GM12864 (cell line): ENCODE measurements around the gene LEMD1.
A peak's percentile ranks its signal among the peaks of the same experiment; 100 is the strongest.

Experiments
- DNase-seq: peaks from one replicate; pipeline ENCODE4 v3.0.0-alpha.2; 2011; ENCODE audit warnings: low read depth
- H3K4me3 ChIP-seq: 2 replicates; pipeline ENCODE4 v1.5.1; 2011; ENCODE audit warnings: mild to moderate bottlenecking, low read depth, low read length, control low read depth
- TF ChIP-seq, protein P1 (sequence below): IDR thresholded peaks from 2 replicates; pipeline ENCODE4 v1.5.1; 2011; ENCODE audit warnings: low read depth, mild to moderate bottlenecking, moderate library complexity, low read length, control low read depth, inconsistent platforms; ENCODE audit errors: missing control alignments

LEMD1 gene

DNA sequence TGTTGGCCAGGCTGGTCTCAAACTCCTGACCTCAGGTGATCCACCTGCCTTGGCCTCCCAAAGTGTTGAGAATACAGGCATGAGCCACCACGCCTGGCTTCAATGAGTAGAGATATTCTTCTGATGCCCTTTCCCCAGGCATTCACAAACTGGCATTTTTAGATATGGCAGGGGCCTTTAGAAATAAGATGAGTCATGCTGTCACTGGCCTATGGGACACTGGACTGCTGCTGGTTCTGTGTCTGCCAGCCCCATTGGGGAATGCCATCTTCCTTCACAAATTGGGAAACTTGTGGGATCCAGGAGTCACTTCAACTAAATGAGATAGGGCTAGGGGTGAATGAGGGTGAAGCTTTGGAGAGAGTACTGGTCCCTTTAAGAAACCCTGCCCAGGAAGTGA lies 81.2 kb downstream of the LEMD1 start:
- TF ChIP-seq, protein P1, sequence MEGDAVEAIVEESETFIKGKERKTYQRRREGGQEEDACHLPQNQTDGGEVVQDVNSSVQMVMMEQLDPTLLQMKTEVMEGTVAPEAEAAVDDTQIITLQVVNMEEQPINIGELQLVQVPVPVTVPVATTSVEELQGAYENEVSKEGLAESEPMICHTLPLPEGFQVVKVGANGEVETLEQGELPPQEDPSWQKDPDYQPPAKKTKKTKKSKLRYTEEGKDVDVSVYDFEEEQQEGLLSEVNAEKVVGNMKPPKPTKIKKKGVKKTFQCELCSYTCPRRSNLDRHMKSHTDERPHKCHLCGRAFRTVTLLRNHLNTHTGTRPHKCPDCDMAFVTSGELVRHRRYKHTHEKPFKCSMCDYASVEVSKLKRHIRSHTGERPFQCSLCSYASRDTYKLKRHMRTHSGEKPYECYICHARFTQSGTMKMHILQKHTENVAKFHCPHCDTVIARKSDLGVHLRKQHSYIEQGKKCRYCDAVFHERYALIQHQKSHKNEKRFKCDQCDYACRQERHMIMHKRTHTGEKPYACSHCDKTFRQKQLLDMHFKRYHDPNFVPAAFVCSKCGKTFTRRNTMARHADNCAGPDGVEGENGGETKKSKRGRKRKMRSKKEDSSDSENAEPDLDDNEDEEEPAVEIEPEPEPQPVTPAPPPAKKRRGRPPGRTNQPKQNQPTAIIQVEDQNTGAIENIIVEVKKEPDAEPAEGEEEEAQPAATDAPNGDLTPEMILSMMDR, result no peak
- no peak for DNase-seq
- H3K4me3 ChIP-seq, result no peak overlapping the region

DNA sequence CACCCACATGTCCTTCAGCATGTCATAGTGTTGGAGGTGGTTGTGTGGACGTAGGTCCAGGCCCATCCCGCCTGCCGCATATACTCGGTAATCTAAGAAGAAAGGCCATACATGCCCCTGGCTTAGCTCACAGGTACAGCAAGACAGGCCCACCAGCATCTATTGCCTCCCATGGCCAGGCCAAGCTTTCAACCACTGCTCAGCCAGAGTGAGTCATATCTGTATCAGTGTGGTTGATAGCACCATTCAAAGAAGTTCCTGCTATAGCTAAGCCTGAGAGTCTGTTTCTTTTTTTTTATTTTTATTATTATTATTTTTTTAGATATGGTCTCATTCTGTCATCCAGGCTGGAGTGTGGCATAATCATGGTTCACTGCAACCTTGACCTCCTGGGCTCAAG lies 82.1 kb downstream of the LEMD1 start:
- H3K4me3 ChIP-seq, result no peak overlapping the region
- TF ChIP-seq, protein P1, result no peak
- DNase-seq, result no peak

DNA sequence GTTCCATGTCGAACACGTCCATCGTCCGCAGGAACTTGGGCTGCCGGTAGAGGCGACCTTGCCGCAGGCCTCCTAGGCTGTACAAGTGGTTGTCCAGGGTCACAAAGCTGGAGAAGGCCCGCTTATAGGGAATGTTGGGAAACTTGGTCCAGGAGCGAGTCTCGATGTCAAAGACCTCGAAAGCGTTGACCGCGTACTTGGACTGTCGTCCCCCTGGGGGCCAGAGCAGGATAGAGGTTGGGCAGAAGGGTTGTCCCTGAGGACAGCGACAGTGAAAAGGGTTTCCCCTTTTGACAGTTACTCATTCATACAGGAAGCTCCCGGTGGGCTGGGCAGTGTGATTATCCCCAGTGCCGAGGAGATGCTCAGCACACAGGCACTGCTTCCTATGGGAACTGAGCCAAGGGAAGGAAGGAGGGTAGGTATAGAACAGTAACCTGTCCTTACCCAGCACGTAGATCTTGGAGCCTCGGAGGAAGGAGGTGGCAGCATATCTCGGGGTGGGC lies 82.6 kb downstream of the LEMD1 start:
- TF ChIP-seq, protein P1, result no peak
- DNase-seq, result no peak
- H3K4me3 ChIP-seq, result no peak overlapping the region

DNA sequence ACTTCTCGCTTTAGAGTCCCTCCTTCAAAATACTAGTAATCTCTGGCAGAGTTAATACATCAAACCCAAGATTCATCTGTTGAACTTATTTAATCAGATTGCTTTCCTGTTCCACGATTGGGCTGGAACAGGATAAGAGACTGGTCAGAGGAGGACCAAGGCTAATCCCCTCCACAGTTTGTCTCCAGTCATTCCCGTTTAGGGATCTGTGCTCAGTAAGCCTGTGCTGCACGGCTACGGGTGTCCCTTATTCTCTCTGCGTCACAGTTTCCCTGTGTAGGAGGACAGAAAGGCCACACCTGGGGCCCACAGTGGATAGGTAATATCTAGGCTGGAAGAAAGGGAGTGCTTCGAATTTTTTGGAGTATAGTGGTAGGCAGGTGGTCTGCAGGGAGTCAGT lies 83.8 kb downstream of the LEMD1 start:
- TF ChIP-seq, protein P1, result no peak
- DNase-seq, result no peak

DNA sequence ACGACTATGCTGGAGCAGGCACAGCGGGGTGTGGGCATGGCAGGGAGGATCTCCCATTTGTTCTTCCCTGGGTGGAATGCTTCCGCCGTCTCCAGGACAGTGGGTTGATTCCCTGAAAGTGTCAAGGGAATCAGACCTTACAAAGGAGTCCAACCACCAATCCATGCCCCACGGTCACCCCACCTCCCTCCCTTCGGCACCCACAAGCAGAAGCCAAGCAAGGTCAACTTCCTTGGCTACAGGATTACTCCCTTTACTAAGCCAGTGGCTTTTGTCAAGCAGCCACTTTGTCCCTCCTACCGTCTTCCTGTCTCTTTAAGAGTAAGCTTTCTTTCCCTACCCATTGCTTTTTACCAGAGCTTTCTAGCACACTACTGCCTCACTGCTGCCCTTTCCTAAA lies 84.4 kb downstream of the LEMD1 start:
- DNase-seq, result no peak
- TF ChIP-seq, protein P1, result no peak
- H3K4me3 ChIP-seq, result no peak overlapping the region

More for the DNA sequence above, 83.8 kb downstream of the LEMD1 start:
- no peak overlapping the region for H3K4me3 ChIP-seq

DNA sequence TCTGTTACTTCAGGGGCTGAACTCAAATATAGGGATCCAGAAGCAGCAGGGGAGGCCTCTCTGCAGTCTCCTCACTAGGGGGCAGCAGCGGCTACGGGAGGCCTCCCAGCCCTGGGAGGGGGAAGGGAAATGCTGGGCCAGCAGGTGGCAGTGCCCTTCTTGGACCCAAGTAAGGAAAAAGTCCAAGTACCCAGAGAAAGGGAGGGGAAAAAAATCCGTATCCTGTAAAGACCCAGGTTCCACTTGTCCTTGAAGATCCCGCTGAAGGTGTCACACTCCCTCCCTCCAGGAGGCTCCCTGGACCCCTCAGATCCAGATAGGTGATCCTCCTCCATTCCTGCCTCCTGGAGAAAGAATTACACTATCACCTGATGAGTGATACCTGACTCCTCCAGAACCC lies 86.2 kb downstream of the LEMD1 start:
- DNase-seq, result no peak
- TF ChIP-seq, protein P1, result peak; percentile 93
- no peak overlapping the region for H3K4me3 ChIP-seq

DNA sequence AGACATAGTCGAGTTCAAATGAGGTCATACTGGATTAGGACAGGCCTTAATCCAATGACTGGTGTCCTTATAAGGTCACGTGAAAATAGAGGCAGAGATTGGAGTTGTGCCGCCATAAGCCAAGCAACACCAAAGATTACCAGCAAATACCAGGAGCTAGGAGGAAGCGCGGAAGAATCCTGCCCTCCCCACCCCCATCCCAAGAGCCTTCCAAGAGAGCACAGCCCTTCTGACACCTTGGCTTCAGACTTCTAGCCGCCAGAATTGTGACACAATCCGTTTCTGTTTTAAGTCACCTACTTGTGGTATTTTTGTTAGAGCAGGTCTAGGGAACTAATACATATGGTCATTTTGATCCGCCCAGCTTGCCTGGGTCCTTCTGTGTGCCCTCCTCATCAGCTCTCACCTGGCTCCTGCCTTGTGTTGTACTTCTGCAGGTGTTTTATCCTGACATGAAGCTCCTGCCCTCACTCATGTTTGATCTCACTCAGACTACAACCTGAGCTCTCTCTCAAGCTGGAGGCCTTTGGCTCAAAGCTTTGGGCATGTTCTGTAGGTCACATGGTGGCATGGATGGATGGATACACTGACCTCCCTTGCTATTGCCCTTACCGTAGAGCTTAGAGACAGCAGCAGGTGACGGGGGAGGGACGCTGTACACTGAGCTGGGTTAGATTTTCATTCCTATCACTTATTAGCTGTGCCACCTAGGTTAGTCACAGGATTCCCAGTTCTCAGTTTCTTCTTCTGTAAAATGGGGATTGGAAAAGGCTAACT lies 89.7 kb downstream of the LEMD1 start:
- TF ChIP-seq, protein P1, result no peak
- no peak for DNase-seq
- no peak overlapping the region for H3K4me3 ChIP-seq
